Adipose tissue (tissue), 3 donors: Measurements from ENCODE around the gene PRSS3. TPM values are rescaled to one million over a fixed set of nuclear protein-coding genes. Genes with fewer than 3 reads are reported as not detected.
"Not testable (repeated sequence)": the region's sequence is repeated elsewhere in the genome, so short reads cannot be mapped to it uniquely, and the experiment has no call there.

Source experiments
- H3K27ac ChIP-seq: one replicate; pipeline ENCODE4 v1.5.1; 2013; ENCODE audit warnings: low read depth, low read length
- WGBS, 3 donors: extraction: QIAGEN DNeasy Blood & Tissue Kit; methylation state at CpG; one replicate each; pipeline ENCODE4 v1.1.7; 2013; 5-methylcytosine and 5-hydroxymethylcytosine counted together
- polyA plus RNA-seq, 3 donors: library from polyadenylated mRNA; stranded (reverse); fragments of 200-250 nt; gene quantifications; one replicate each; pipeline ENCODE4 v1.2.3, GENCODE V29; 2013
- donor health status: healthy with polysubstance abuse.
- donor health status: Bipolar disorder and iron deficiency.
- donor health status: healthy.

The PRSS3 gene
- polyA plus RNA-seq, 3 donors = 0.67 to 171 (median 1.3) TPM

DNA sequence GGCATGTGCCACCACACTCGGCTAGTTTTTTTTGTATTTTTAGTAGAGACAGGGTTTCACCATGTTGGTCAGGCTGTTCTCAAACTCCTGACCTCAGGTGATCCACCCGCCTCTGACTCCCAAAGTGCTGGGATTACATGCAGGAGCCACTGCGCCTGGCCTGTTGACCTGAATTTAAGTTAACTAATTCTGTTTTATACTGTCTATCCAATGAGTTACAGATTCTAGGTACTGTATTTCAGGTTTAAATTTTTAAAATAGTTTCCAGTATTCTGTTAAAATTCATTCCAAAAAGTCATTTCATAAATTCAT lies 52.5 kb downstream of the PRSS3 start:
- WGBS, 3 donors = 92 to 95% (median 93%) methylated on average over 3 of the region's 3 CpGs

More for the DNA sequence above, 52.5 kb downstream of the PRSS3 start:
- not testable (repeated sequence) for H3K27ac ChIP-seq

Other genes with a start within 250 kb of the PRSS3 start
- 10 to 100 TPM; 21.3 to 24.2 (median 23.3) TPM for gene UBE2R2, start 21.6 kb downstream of the PRSS3 start, polyA plus RNA-seq